T-cell (primary cell): ENCODE data around the gene ALS2. TPM values are rescaled to one million over a fixed set of nuclear protein-coding genes. Genes with fewer than 3 reads are reported as not detected.
"Not testable (repeated sequence)": the region's sequence is repeated elsewhere in the genome, so short reads cannot be mapped to it uniquely, and the experiment has no call there.

Source experiments
- ATAC-seq, 4 experiments: fragments of 200-7000 bp in 3 of 4; fragments of 150-1000 bp in 1 of 4; cut with Tn5 transposase; replicated peaks in 1 of 4; 1 replicate in 3 of 4; 2 replicates in 1 of 4; pipeline ENCODE4 v1.10.0; 2021; ENCODE audit warnings: moderate library complexity in 3 of 4, mild to moderate bottlenecking in 2 of 4, moderate number of reproducible peaks in 1 of 4
- CTCF ChIA-PET, 2 donors: fragments of 300-600 bp; sonication (Branson Sonifier 250); formaldehyde crosslinking; loops; one replicate each; lab custom pipeline; 2022; ENCODE audit warnings: antibody characterized with exemption in 2 of 2; lab: Charles Lee
- POLR2A ChIA-PET, 2 donors: fragments of 300-600 bp; sonication (Branson Sonifier 250); formaldehyde crosslinking; loops; one replicate each; lab custom pipeline; 2022; ENCODE audit warnings: antibody characterized with exemption in 2 of 2; lab: Charles Lee
- DNase-seq, 35 experiments: peaks; one replicate each; pipeline versions ENCODE4 v3.0.0 to v3.0.0-alpha.2; 2013 to 2023
- H3K27ac ChIP-seq: one replicate; pipeline ENCODE4 v1.5.1; 2013; ENCODE audit warnings: low read length
- H3K27me3 ChIP-seq, 2 experiments: replicated peaks in 1 of 2; 1 replicate in 1 of 2; 2 replicates in 1 of 2; pipeline versions ENCODE4 v1.6.1 to v1.7.0; 2013; ENCODE audit warnings: low read length in 1 of 2, mixed read lengths in 1 of 2; ENCODE audit not compliant: control insufficient read depth in 2 of 2, insufficient read depth in 2 of 2; ENCODE audit errors: extremely low read depth in 1 of 2
- H3K36me3 ChIP-seq, 2 donors: 1 replicate in 1 of 2; 2 replicates in 1 of 2; pipeline versions ENCODE4 v1.6.1 to v1.7.0; 2013; ENCODE audit warnings: low read length in 1 of 2; ENCODE audit not compliant: control insufficient read depth in 2 of 2, insufficient read depth in 1 of 2; ENCODE audit errors: extremely low read depth in 1 of 2
- H3K4me1 ChIP-seq, 2 experiments: 1 replicate in 1 of 2; 2 replicates in 1 of 2; pipeline versions ENCODE4 v1.6.1 to v1.7.0; 2013; ENCODE audit warnings: low read length in 2 of 2, mixed read lengths in 1 of 2; ENCODE audit not compliant: insufficient read depth in 2 of 2, control insufficient read depth in 1 of 2; ENCODE audit errors: extremely low read depth in 1 of 2
- H3K4me3 ChIP-seq, 2 donors: 1 replicate in 1 of 2; 2 replicates in 1 of 2; pipeline versions ENCODE4 v1.5.1 to v1.7.0; 2013; ENCODE audit warnings: mild to moderate bottlenecking in 2 of 2, low read length in 1 of 2, moderate library complexity in 1 of 2; ENCODE audit not compliant: control insufficient read depth in 1 of 2; ENCODE audit errors: extremely low read depth in 1 of 2
- H3K9me3 ChIP-seq: 2 replicates; pipeline ENCODE4 v1.7.0; 2013
- H3K27ac Mint-ChIP-seq, 2 donors: one replicate each; pipeline ENCODE4 v1.8.0; 2020 to 2021; ENCODE audit warnings: mild to moderate bottlenecking in 2 of 2, mixed read lengths in 2 of 2
- H3K27me3 Mint-ChIP-seq, 2 donors: one replicate each; pipeline ENCODE4 v1.8.0; 2021 to 2022; ENCODE audit warnings: mixed read lengths in 2 of 2
- H3K36me3 Mint-ChIP-seq: one replicate; pipeline ENCODE4 v1.8.0; 2021; ENCODE audit warnings: mixed read lengths
- H3K4me1 Mint-ChIP-seq, 3 donors: one replicate each; pipeline ENCODE4 v1.8.0; 2020 to 2022; ENCODE audit warnings: mixed read lengths in 3 of 3, mild to moderate bottlenecking in 1 of 3
- H3K4me3 Mint-ChIP-seq, 3 donors: one replicate each; pipeline ENCODE4 v1.8.0; 2020 to 2022; ENCODE audit warnings: mild to moderate bottlenecking in 3 of 3, mixed read lengths in 3 of 3, moderate library complexity in 3 of 3
- H3K9me3 Mint-ChIP-seq, 3 donors: one replicate each; pipeline ENCODE4 v1.8.0; 2020 to 2022; ENCODE audit warnings: mixed read lengths in 3 of 3
- WGBS: methylation state at CpG from one replicate; pipeline ENCODE4 v1.1.5; 2013; ENCODE audit warnings: missing lambda C conversion rate; ENCODE audit not compliant: insufficient coverage; 5-methylcytosine and 5-hydroxymethylcytosine counted together
- total RNA-seq, 35 experiments: library from RNA in 6 of 35; stranded (reverse) in 6 of 35; fragments of 120-200 nt in 1 of 35; gene quantifications; one replicate each; pipeline versions ENCODE4 v1.2.1 to v1.2.4 and lab custom pipeline; 2013 to 2026

Gene ALS2
- total RNA-seq, 5 donors from 2014 or later (not counting 1 experiment from before 2014, with no cell fraction given) = 9.1 to 11.9 (median 10.3) TPM

DNA sequence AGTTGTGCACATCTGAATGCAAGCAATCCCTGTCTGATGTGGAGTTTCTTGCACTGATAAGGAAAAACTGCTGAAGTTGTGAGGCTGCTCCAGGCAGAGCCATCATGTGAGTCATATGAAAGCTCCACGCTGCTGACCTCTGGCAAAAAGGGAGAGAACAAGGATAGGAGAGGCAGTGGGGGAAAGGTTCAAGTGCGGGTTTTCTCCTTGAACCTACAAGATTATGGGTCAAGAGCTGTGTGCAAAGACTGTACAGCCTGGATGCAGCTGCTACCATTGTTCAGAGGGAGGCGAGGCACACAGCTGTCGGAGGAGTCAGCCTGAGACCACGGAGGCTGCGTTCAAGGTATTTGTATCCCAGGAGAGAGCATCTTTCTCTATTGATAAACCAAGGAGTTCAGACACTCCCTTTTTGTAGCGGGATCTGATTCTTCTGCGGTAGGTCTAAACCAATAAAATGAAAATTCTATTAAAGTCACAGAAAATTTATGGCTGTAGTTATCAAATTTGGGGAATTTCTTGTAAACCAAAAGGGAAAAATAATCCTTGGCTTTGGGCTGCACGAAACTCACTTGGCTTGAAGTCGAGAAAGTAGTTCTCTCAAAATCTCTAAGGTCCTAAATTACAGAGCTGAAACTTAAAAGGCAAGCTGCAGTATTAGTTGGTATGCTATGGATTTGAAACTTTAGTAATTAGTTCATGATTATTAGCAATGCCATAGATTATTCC, 25.9 kb upstream of the ALS2 start, which contains the start of gene CDK15:
CDK15 (plus strand) TSS at position 96 of the 729 bp plus-strand sequence; CDS start at position 224, 128 bp downstream.
- Histone ChIP-seq H3K36me3 (no peaks in the 10 kb centered on the region), H3K4me3 (no peak within 1 kb of the TSS), H3K27ac (no peak within 1 kb of the TSS), H3K27me3 (peaks cover 0 to 16% of the 10 kb centered on the region in 2 experiments), H3K9me3 (no peaks in the 10 kb centered on the region), H3K4me1 (no peaks in the 10 kb centered on the region)
- POLR2A ChIA-PET = interaction anchor here (0.5 to 0.8 kb wide), 2 partner anchors 11 kb away, joined by 3 to 5 read pairs; no protein-coding TSS in a partner anchor
- DNase-seq (no peak), ATAC-seq (no peak)
- CTCF ChIA-PET = no interaction called here
- Mint-ChIP-seq H3K4me3 (no peak within 1 kb of the TSS), H3K27ac (no peak within 1 kb of the TSS), H3K9me3 (no peaks in the 10 kb centered on the region), H3K27me3 (peaks cover 18 to 27% of the 10 kb centered on the region in 2 donors), H3K36me3 (no peaks in the 10 kb centered on the region), H3K4me1 (no peaks in the 10 kb centered on the region)
- 78% methylated on average over 5 of the region's 10 CpGs for WGBS

DNA sequence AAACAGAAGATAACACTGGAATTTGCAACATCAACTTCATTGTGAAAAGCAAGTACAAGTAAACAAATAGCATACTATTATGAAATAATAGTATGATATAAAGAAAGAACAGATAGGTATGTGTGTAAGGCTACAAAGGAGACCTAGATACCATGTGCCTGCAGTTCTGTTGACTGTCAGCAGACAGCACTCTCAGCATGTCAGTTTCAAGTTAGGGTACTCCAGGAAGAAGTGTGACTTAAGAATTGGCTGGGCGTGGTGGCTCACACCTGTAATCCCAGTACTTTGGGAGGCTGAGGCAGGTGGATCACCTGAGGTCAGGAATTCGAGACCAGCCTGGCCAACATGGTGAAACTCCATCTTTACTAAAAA, 18.2 kb upstream of the ALS2 start:
- H3K4me1 Mint-ChIP-seq, H3K9me3 ChIP-seq, H3K36me3 ChIP-seq, H3K4me3 Mint-ChIP-seq, H3K4me3 ChIP-seq, POLR2A ChIA-PET, DNase-seq, ATAC-seq, H3K27ac Mint-ChIP-seq, H3K4me1 ChIP-seq, H3K9me3 Mint-ChIP-seq, H3K27ac ChIP-seq, H3K36me3 Mint-ChIP-seq, H3K27me3 ChIP-seq: not testable (repeated sequence)
- CTCF ChIA-PET = interaction anchor here in 1 of 2 donors (0.7 kb wide), 1 partner anchor 380 kb away, joined by 3 read pairs; no protein-coding TSS in a partner anchor
- peaks cover 17 to 18% of the 10 kb centered on the region in 2 donors for H3K27me3 Mint-ChIP-seq
- no CpG with 5 or more reads among the region's 2 CpGs for WGBS

DNA sequence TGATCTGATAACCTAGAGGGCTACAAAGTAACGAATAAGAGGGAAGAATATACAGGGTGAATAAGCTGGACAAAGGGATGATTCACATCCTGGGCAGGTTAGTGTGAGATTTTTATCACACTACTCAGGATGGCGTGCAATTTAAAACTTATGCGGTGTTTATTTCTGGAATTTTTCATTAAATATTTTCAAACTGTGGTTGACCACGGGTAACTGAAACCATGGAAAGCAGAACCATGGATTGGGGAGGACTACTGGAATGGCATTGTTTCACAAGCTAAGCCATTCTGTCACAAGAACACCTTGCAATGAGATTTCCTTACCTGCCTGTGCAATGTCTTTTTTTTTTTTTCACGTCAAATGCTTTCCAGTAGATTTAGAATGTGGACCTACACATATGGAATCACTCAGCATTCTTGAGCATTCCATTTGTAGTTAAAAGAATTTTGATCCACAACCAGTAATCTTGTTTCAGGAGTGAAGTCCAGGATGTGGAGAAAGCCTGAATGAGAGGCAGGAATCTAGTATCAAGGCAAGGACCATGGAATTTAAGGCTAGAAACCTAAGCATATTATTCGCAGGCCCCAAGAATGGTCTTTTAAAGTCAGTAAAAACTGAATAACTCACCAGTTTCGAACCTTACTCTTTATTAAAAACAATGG, 17.6 kb upstream of the ALS2 start:
- no peaks in the 10 kb centered on the region for H3K9me3 ChIP-seq
- no peak overlapping the region for H3K4me3 Mint-ChIP-seq
- H3K36me3 ChIP-seq = no peaks in the 10 kb centered on the region
- no peak for ATAC-seq
- H3K4me1 Mint-ChIP-seq = no peaks in the 10 kb centered on the region
- POLR2A ChIA-PET = no interaction called here
- no peaks in the 10 kb centered on the region for H3K9me3 Mint-ChIP-seq
- H3K36me3 Mint-ChIP-seq = no peaks in the 10 kb centered on the region
- H3K27ac Mint-ChIP-seq = no peak overlapping the region
- CTCF ChIA-PET = interaction anchor here in 1 of 2 donors (0.7 kb wide), 1 partner anchor 380 kb away, joined by 3 read pairs; no protein-coding TSS in a partner anchor
- H3K27me3 ChIP-seq = peaks cover 0 to 3% of the 10 kb centered on the region in 2 experiments
- DNase-seq = no peak
- no peak overlapping the region for H3K4me3 ChIP-seq
- no peak overlapping the region for H3K27ac ChIP-seq
- H3K27me3 Mint-ChIP-seq = peaks cover 17 to 18% of the 10 kb centered on the region in 2 donors
- H3K4me1 ChIP-seq = no peaks in the 10 kb centered on the region
- WGBS = 100% methylated on average over 1 of the region's 7 CpGs

DNA sequence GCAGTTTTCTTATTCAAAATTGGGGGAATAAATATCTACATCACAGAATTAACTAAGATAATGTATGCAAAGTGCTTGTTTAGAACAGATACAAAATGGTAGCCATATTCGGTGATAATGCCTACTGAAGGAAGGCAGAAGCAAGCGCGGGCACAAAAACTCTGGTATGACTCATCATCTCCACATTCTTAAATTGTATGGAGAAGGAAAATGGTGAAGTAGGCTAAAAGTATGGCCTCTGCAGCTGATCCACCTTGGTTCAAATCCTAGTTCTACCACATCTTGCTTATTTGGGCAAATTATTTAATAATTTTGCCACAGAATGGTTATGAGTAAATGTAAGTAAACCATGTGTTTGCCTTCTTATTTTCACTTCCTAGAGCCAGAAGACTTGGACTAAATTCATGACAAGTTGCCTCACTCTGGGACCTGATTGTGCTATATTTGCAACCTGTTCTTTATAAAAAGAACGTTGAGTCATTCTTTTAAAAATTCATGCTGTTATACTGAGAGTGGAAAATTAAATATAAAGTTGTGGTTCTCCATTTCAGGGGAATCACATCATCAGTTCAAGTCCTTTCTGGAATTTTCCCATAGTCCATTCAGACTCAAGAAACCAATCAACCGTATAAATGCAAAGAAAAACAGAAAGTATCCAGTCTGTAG, 16.6 kb upstream of the ALS2 start:
- H3K9me3 Mint-ChIP-seq = no peaks in the 10 kb centered on the region
- no peaks in the 10 kb centered on the region for H3K4me1 ChIP-seq

DNA sequence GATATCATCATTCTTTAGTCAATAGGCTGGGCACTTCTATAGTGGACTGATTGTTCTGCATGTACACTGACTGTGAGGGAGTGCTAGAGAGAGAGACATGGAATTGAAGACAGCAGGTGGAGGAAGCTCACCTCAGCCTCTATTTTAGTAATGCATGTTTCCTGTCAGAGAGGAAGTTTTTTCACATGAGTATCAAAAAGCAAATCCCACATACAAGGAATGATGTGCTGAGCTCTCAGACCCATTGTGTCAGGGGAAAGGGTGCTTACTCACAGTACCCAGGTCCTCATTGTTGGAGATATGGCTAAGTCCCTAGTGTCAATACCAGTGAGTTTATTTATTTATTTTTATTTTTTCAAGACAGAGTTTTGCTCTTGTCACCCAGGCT, 15.7 kb upstream of the ALS2 start:
- H3K27me3 Mint-ChIP-seq = peaks cover 6 to 13% of the 10 kb centered on the region in 2 donors
- H3K9me3 ChIP-seq = no peaks in the 10 kb centered on the region

More for the DNA sequence above, 16.6 kb upstream of the ALS2 start:
- Mint-ChIP-seq H3K27me3 (peaks cover 9 to 15% of the 10 kb centered on the region in 2 donors), H3K4me3 (no peak overlapping the region), H3K27ac (no peak overlapping the region), H3K36me3 (no peaks in the 10 kb centered on the region), H3K4me1 (no peaks in the 10 kb centered on the region)
- WGBS = no CpG with 5 or more reads among the region's 5 CpGs
- POLR2A ChIA-PET = no interaction called here
- no peaks in the 10 kb centered on the region for H3K9me3 ChIP-seq
- no peak overlapping the region for H3K27ac ChIP-seq
- DNase-seq = no peak
- peaks cover 0 to 3% of the 10 kb centered on the region in 2 experiments for H3K27me3 ChIP-seq
- CTCF ChIA-PET = no interaction called here
- H3K4me3 ChIP-seq = no peak overlapping the region
- no peak for ATAC-seq
- H3K36me3 ChIP-seq = no peaks in the 10 kb centered on the region

More for the DNA sequence above, 15.7 kb upstream of the ALS2 start:
- CTCF ChIA-PET = interaction anchor here in 1 of 2 donors (0.6 kb wide), 1 partner anchor 60 kb away, joined by 3 read pairs; no protein-coding TSS in a partner anchor
- Histone ChIP-seq H3K36me3 (no peaks in the 10 kb centered on the region), H3K4me3 (no peak overlapping the region), H3K4me1 (no peaks in the 10 kb centered on the region), H3K27me3 (peaks cover 0 to 3% of the 10 kb centered on the region in 2 experiments), H3K27ac (no peak overlapping the region)
- no peaks in the 10 kb centered on the region for H3K9me3 Mint-ChIP-seq
- no peaks in the 10 kb centered on the region for H3K4me1 Mint-ChIP-seq
- ATAC-seq (no peak), DNase-seq (no peak)
- POLR2A ChIA-PET = no interaction called here
- no peak overlapping the region for H3K4me3 Mint-ChIP-seq
- no peaks in the 10 kb centered on the region for H3K36me3 Mint-ChIP-seq
- no peak overlapping the region for H3K27ac Mint-ChIP-seq
